IMR-90 (cell line): ENCODE measurements around the gene PRKACB. TPM values are rescaled to one million over a fixed set of nuclear protein-coding genes. Genes with fewer than 3 reads are reported as not detected.

Experiments
- ATAC-seq: fragments of 200-7000 bp; cut with Tn5 transposase; 2 replicates; pipeline ENCODE4 v1.9.1; 2020; ENCODE audit warnings: low read depth, mild to moderate bottlenecking, moderate library complexity
- BruUV-seq: library from RNA; stranded (reverse); fragments of 400-500 nt; replicated peaks from 2 replicates; lab custom pipeline; 2021; lab: Mats Ljungman, UMichigan
- CTCF ChIA-PET: fragments of 300-600 bp; formaldehyde crosslinking; extraction: SDS; loops from one replicate; lab custom pipeline; 2021; ENCODE audit warnings: antibody characterized with exemption; lab: Yijun Ruan, JAX
- POLR2A ChIA-PET: fragments of 300-600 bp; sonication (Branson Sonifier 250); formaldehyde crosslinking; loops from one replicate; lab custom pipeline; 2022; ENCODE audit warnings: antibody characterized with exemption; ENCODE audit not compliant: unreplicated experiment; lab: Charles Lee
- DNase-seq: peaks from one replicate; pipeline ENCODE4 v3.0.0; 2013
- H2AFZ ChIP-seq: replicated peaks from 2 replicates; pipeline ENCODE3; 2013; ENCODE audit warnings: low read length, mild to moderate bottlenecking; ENCODE audit not compliant: poor library complexity
- H2AK5ac ChIP-seq: 2 replicates; pipeline ENCODE4 v1.6.1; 2013; ENCODE audit warnings: low read depth, low read length, inconsistent platforms
- H2AK9ac ChIP-seq: replicated peaks from 2 replicates; pipeline ENCODE3; 2013; ENCODE audit warnings: mild to moderate bottlenecking, low read depth, low read length, moderate library complexity; ENCODE audit not compliant: poor library complexity
- H2BK120ac ChIP-seq: 2 replicates; pipeline ENCODE4 v1.6.1; 2013; ENCODE audit warnings: low read depth, low read length, inconsistent platforms
- H2BK15ac ChIP-seq: 3 replicates; pipeline ENCODE4 v1.6.1; 2013; ENCODE audit warnings: low read depth, low read length, inconsistent platforms
- H2BK20ac ChIP-seq: 2 replicates; pipeline ENCODE4 v1.6.1; 2013; ENCODE audit warnings: low read depth, mild to moderate bottlenecking, inconsistent platforms, low read length, moderate library complexity
- H2BK5ac ChIP-seq: 2 replicates; pipeline ENCODE4 v1.6.1; 2013; ENCODE audit warnings: mild to moderate bottlenecking, low read depth, low read length, inconsistent platforms; ENCODE audit not compliant: poor library complexity, severe bottlenecking
- H3K14ac ChIP-seq: replicated peaks from 2 replicates; pipeline ENCODE4 v1.6.1; 2013; ENCODE audit warnings: low read depth, low read length, inconsistent platforms
- H3K18ac ChIP-seq: 2 replicates; pipeline ENCODE4 v1.6.1; 2013; ENCODE audit warnings: low read depth, low read length, control low read depth
- H3K23ac ChIP-seq: 2 replicates; pipeline ENCODE4 v1.6.1; 2013; ENCODE audit warnings: low read depth, low read length, inconsistent platforms
- H3K27ac ChIP-seq: 2 replicates; pipeline ENCODE4 v1.5.1; 2013; ENCODE audit warnings: mild to moderate bottlenecking, control low read depth, low read length; ENCODE audit not compliant: insufficient read depth
- H3K27me3 ChIP-seq: 2 replicates; pipeline ENCODE4 v1.6.1; 2013; ENCODE audit warnings: low read length; ENCODE audit not compliant: control insufficient read depth, insufficient read depth
- H3K36me3 ChIP-seq: 2 replicates; pipeline ENCODE4 v1.6.1; 2013; ENCODE audit warnings: low read length, mixed read lengths; ENCODE audit not compliant: control insufficient read depth, insufficient read depth
- H3K4ac ChIP-seq: 2 replicates; pipeline ENCODE4 v1.6.1; 2013; ENCODE audit warnings: low read depth, low read length, inconsistent platforms
- H3K4me1 ChIP-seq: 2 replicates; pipeline ENCODE4 v1.6.1; 2013; ENCODE audit warnings: low read length, mixed read lengths; ENCODE audit not compliant: control insufficient read depth, insufficient read depth
- H3K4me2 ChIP-seq: 2 replicates; pipeline ENCODE4 v1.6.1; 2013; ENCODE audit warnings: low read depth, mild to moderate bottlenecking, control low read depth, low read length, moderate library complexity
- H3K4me3 ChIP-seq: 2 replicates; pipeline ENCODE4 v1.5.1; 2013; ENCODE audit warnings: low read depth, mild to moderate bottlenecking, control low read depth, low read length, moderate library complexity; ENCODE audit not compliant: insufficient read depth
- H3K56ac ChIP-seq: 2 replicates; pipeline ENCODE4 v1.6.1; 2013; ENCODE audit warnings: low read length, inconsistent platforms; ENCODE audit not compliant: insufficient read depth; ENCODE audit errors: extremely low read depth
- H3K79me1 ChIP-seq, 2 experiments: 2 replicates each; pipeline ENCODE4 v1.6.1; 2013; ENCODE audit warnings: low read length in 2 of 2, inconsistent platforms in 1 of 2, low read depth in 1 of 2
- H3K9ac ChIP-seq: 2 replicates; pipeline ENCODE4 v1.6.1; 2013; ENCODE audit warnings: low read depth, low read length, control low read depth
- H3K9me1 ChIP-seq: 2 replicates; pipeline ENCODE4 v1.6.1; 2013; ENCODE audit warnings: low read length, inconsistent platforms; ENCODE audit not compliant: insufficient read depth
- H3K9me3 ChIP-seq: 2 replicates; pipeline ENCODE4 v1.6.1; 2013; ENCODE audit warnings: low read length; ENCODE audit not compliant: control insufficient read depth, insufficient read depth
- H4K20me1 ChIP-seq: 2 replicates; pipeline ENCODE4 v1.6.1; 2013; ENCODE audit warnings: low read length, inconsistent platforms; ENCODE audit not compliant: insufficient read depth
- H4K5ac ChIP-seq: 2 replicates; pipeline ENCODE4 v1.6.1; 2013; ENCODE audit warnings: mild to moderate bottlenecking, low read depth, low read length, control low read depth
- H4K8ac ChIP-seq, 2 experiments: 2 replicates each; pipeline ENCODE4 v1.6.1; 2013; ENCODE audit warnings: low read depth in 2 of 2, low read length in 2 of 2, control low read depth in 1 of 2, inconsistent platforms in 1 of 2
- H4K91ac ChIP-seq: 2 replicates; pipeline ENCODE4 v1.6.1; 2013; ENCODE audit warnings: low read depth, low read length, inconsistent platforms; ENCODE audit not compliant: insufficient read depth
- CHD1 ChIP-seq: IDR thresholded peaks from 2 replicates; pipeline ENCODE4 v1.6.1; 2012; ENCODE audit warnings: low read depth, low read length, improper control_type of control experiment
- CTCF ChIP-seq: conservative IDR thresholded peaks from 2 replicates; pipeline ENCODE4 v1.5.1; 2012; ENCODE audit warnings: mild to moderate bottlenecking, low read depth, low read length, improper control_type of control experiment
- MXI1 ChIP-seq: IDR thresholded peaks from 2 replicates; pipeline ENCODE4 v1.6.1; 2012; ENCODE audit warnings: low read depth, mild to moderate bottlenecking, low read length, moderate library complexity, borderline replicate concordance
- WGBS, 2 experiments: methylation state at CpG; one replicate each; pipeline versions ENCODE4 v1.1.5 to v1.1.7; 2013; ENCODE audit warnings: missing lambda C conversion rate in 2 of 2; ENCODE audit not compliant: insufficient read length in 1 of 2; ENCODE audit errors: extremely low coverage in 2 of 2; 5-methylcytosine and 5-hydroxymethylcytosine counted together
- dilution Hi-C: fragments of 300-500 bp; cut with HindIII; formaldehyde crosslinking; loops from one replicate; pipeline ENCODE4 v1.14.3; 2018; ENCODE audit warnings: low sequenced_read_pairs; ENCODE audit not compliant: unreplicated experiment
- in situ Hi-C: fragments of 300-500 bp; cut with MboI; formaldehyde crosslinking; loops from 3 replicates; pipeline ENCODE4 v1.14.3; 2019; ENCODE audit warnings: low sequenced_read_pairs, inconsistent platforms, mixed read lengths
- intact Hi-C: fragments of 100-400 bp; cut with micrococcal nuclease; formaldehyde crosslinking; loops from 2 replicates; pipeline ENCODE4 v1.10.0; 2022
- polyA plus RNA-seq, 3 experiments: library from polyadenylated mRNA; depleted of rRNA; stranded (reverse); fragments of >200 nt; gene quantifications; 2 replicates each; pipeline ENCODE4 v1.2.3, GENCODE V29; 2012; ENCODE audit warnings: low replicate concordance in 1 of 3
- total RNA-seq: library from RNA; depleted of rRNA; stranded (reverse); fragments of >200 nt; gene quantifications from 2 replicates; pipeline ENCODE4 v1.2.3, GENCODE V29; 2012

The PRKACB gene
- total and polyA plus RNA-seq, 2 of the 4 experiments (the other 2 are of a cell fraction): 8.2 to 8.3 TPM

- no peak for ATAC-seq
- ChIA-PET CTCF (no interaction called here), POLR2A (no interaction called here)
- Histone ChIP-seq H2AK9ac (no peak overlapping the region), H3K56ac (no peak overlapping the region), H3K18ac (no peak overlapping the region), H4K91ac (no peak overlapping the region), H2BK120ac (no peak overlapping the region), H2BK5ac (no peak overlapping the region), H3K4me1 (no peaks in the 10 kb centered on the region; the same call in 1 of the 2 replicates), H2AFZ (no peak overlapping the region), H3K27me3 (no peaks in the 10 kb centered on the region), H3K9me3 (no peaks in the 10 kb centered on the region), H3K14ac (no peak overlapping the region), H4K8ac (no peak overlapping the region), H3K9me1 (no peaks in the 10 kb centered on the region), H3K4me2 (no peak overlapping the region), H4K20me1 (no peaks in the 10 kb centered on the region), H2AK5ac (no peak overlapping the region), H3K9ac (no peak overlapping the region), H4K5ac (no peak overlapping the region), H3K4ac (no peak overlapping the region), H3K4me3 (no peak overlapping the region), H3K27ac (no peak overlapping the region), H3K79me1 (peaks cover 13 to 19% of the 10 kb centered on the region in 2 experiments), H3K36me3 (no peaks in the 10 kb centered on the region), H2BK20ac (no peak overlapping the region), H2BK15ac (no peak overlapping the region), H3K23ac (no peak overlapping the region)
- dilution Hi-C loops: no loop called here
- in situ Hi-C loops: no loop called here
- no peak for DNase-seq
- TF ChIP-seq MXI1 (no peak), CHD1 (no peak), CTCF (no peak)
- BruUV-seq: no TSS peak
- intact Hi-C loops: no loop called here
- WGBS, 2 experiments: 100% methylated on average over 1 of the region's 2 CpGs; no CpG with 5 or more reads in 1 of the 2 experiments
These were observed 18.2 kb downstream of the PRKACB start for GRCh38 chr1:84162295-84162694.
